KMS-11 (cell line): ENCODE data around the gene ROR1.
"Not testable (repeated sequence)": the region's sequence is repeated elsewhere in the genome, so short reads cannot be mapped to it uniquely, and the experiment has no call there.

ENCODE experiments used
- H2AFZ ChIP-seq: fragments of 200-600 bp; sonication (generic); 2 replicates; pipeline ENCODE4 v1.6.1; 2016; ENCODE audit warnings: antibody characterized with exemption, mixed run types, low read depth
- H3K27ac ChIP-seq: fragments of 200-600 bp; sonication (generic); 2 replicates; pipeline ENCODE4 v1.6.1; 2016; ENCODE audit warnings: mild to moderate bottlenecking, mixed run types
- H3K27me3 ChIP-seq: fragments of 200-600 bp; sonication (generic); 2 replicates; pipeline ENCODE4 v1.6.1; 2017; ENCODE audit warnings: mild to moderate bottlenecking, low read depth, mixed run types, moderate library complexity; ENCODE audit not compliant: insufficient read depth
- H3K36me3 ChIP-seq: fragments of 200-600 bp; sonication (generic); 2 replicates; pipeline ENCODE4 v1.6.1; 2017; ENCODE audit warnings: mild to moderate bottlenecking, mixed run types; ENCODE audit not compliant: insufficient read depth
- H3K4me1 ChIP-seq: fragments of 200-600 bp; sonication (generic); 2 replicates; pipeline ENCODE4 v1.6.1; 2016; ENCODE audit warnings: mild to moderate bottlenecking, low read depth, mixed run types; ENCODE audit not compliant: poor library complexity, severe bottlenecking
- H3K4me2 ChIP-seq: fragments of 200-600 bp; sonication (generic); 2 replicates; pipeline ENCODE4 v1.7.0; 2016; ENCODE audit warnings: mild to moderate bottlenecking, mixed run types
- H3K4me3 ChIP-seq: fragments of 200-600 bp; sonication (generic); IDR thresholded peaks from 2 replicates; pipeline ENCODE4 v1.6.1; 2017; ENCODE audit warnings: low read depth, low read length, mixed read lengths; ENCODE audit not compliant: insufficient read depth
- H3K79me2 ChIP-seq: fragments of 200-600 bp; sonication (generic); 2 replicates; pipeline ENCODE4 v1.6.1; 2016; ENCODE audit warnings: low read depth, mixed run types; ENCODE audit not compliant: insufficient read depth
- H3K9ac ChIP-seq: fragments of 200-600 bp; sonication (generic); 2 replicates; pipeline ENCODE4 v1.6.1; 2016; ENCODE audit warnings: mild to moderate bottlenecking, mixed run types
- H4K20me1 ChIP-seq: fragments of 200-600 bp; sonication (generic); 2 replicates; pipeline ENCODE4 v1.6.1; 2016; ENCODE audit warnings: mild to moderate bottlenecking, mixed run types; ENCODE audit not compliant: insufficient read depth
- CTCF ChIP-seq: fragments of 200-600 bp; sonication (generic); conservative IDR thresholded peaks from 2 replicates; pipeline ENCODE4 v1.6.1; 2017; ENCODE audit warnings: low read depth, mild to moderate bottlenecking, antibody characterized with exemption, low read length, moderate library complexity, mixed read lengths

ROR1 gene

GRCh38 chr1:63824451-63824850 lies 50.6 kb downstream of the ROR1 start:
- H3K36me3 ChIP-seq = no peaks in the 10 kb centered on the region
- H3K27ac ChIP-seq = no peak overlapping the region
- no peaks in the 10 kb centered on the region for H3K27me3 ChIP-seq
- no peak overlapping the region for H3K9ac ChIP-seq
- H4K20me1 ChIP-seq = no peaks in the 10 kb centered on the region
- TF ChIP-seq CTCF = no peak
- no peak overlapping the region for H3K4me3 ChIP-seq
- H3K79me2 ChIP-seq = no peaks in the 10 kb centered on the region
- H3K4me1 ChIP-seq = peaks cover 22% of the 10 kb centered on the region
- H3K4me2 ChIP-seq = no peak overlapping the region
- H2AFZ ChIP-seq = no peak overlapping the region

- Histone ChIP-seq H3K36me3 (no peaks in the 10 kb centered on the region), H2AFZ (no peak overlapping the region), H4K20me1 (no peaks in the 10 kb centered on the region), H3K27me3 (no peaks in the 10 kb centered on the region), H3K9ac (no peak overlapping the region), H3K4me3 (no peak overlapping the region), H3K4me1 (peaks cover 22% of the 10 kb centered on the region), H3K4me2 (no peak overlapping the region), H3K79me2 (no peaks in the 10 kb centered on the region), H3K27ac (no peak overlapping the region)
- TF ChIP-seq CTCF = no peak
Measured at GRCh38 chr1:63825111-63825510, 51.3 kb downstream of the ROR1 start.

GRCh38 chr1:63826246-63826861 lies 52.5 kb downstream of the ROR1 start:
- not testable (repeated sequence) for H3K27me3 ChIP-seq, H3K4me2 ChIP-seq, H3K9ac ChIP-seq, H2AFZ ChIP-seq, H4K20me1 ChIP-seq, H3K79me2 ChIP-seq, H3K4me3 ChIP-seq, H3K27ac ChIP-seq, H3K36me3 ChIP-seq
- peaks cover 20% of the 10 kb centered on the region for H3K4me1 ChIP-seq

- peaks cover 14% of the 10 kb centered on the region for H3K4me1 ChIP-seq
- H3K9ac ChIP-seq = no peak overlapping the region
- H3K27me3 ChIP-seq = no peaks in the 10 kb centered on the region
- H3K36me3 ChIP-seq = no peaks in the 10 kb centered on the region
- H3K27ac ChIP-seq = no peak overlapping the region
- TF ChIP-seq CTCF = no peak
- H3K79me2 ChIP-seq = no peaks in the 10 kb centered on the region
- no peak overlapping the region for H2AFZ ChIP-seq
- no peak overlapping the region for H3K4me3 ChIP-seq
- no peaks in the 10 kb centered on the region for H4K20me1 ChIP-seq
- no peak overlapping the region for H3K4me2 ChIP-seq
Measured at GRCh38 chr1:63827411-63828321, 53.8 kb downstream of the ROR1 start.
